ENCODE results near the gene ELF4.
A peak's percentile ranks its signal among the peaks of the same experiment; 100 is the strongest.
"Not testable (repeated sequence)": the region's sequence is repeated elsewhere in the genome, so short reads cannot be mapped to it uniquely, and the experiment has no call there.

Gene ELF4

DNA sequence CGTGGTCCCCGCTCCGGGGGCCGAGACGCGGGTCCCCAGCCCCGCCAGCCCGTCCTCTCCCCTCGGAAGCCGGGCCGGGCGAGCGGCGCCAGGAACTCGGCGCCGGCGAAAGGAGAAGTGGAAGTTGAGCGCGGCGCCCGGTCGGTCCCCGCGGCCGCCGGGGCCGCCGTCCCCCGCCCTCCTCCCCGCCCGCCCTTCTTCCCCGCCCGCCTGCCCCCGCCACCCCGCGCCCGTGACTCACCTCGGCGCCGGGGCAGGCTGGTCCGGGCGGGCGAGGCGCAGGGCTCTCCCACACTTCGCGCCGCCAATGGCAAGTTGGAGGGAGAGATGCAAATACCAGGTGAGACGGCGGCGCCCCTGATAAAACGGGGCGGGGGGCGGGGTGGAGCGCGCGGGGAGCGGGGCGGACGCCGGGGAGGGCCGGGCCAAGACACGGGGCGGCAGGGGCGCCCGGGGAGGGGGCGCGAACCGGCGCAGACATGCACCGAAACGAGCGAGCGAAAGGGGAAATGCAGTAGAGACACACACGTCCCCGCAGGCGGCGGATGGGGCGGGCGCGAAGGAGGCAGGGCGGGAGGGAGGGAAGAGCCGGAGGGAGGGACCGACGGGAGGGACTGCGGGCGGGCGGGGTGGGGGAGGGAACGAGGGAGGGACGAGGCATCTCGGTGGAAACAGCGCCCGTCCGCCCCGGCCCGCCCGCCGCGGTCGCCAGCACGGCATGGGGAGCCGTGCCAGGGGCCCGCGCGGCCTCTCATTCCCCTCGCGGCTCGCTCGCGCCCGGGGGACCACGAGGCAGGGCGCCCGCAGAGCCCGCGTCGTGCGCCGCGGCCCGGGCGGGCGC is at the start of gene ELF4:
Gene ELF4, minus strand, starts transcription at position 119 of the 841 bp plus-strand sequence. CDS start 29,167 bp downstream, outside the sequence.
- no peak for DNase-seq (ENCODE audit: low spot score)

DNA sequence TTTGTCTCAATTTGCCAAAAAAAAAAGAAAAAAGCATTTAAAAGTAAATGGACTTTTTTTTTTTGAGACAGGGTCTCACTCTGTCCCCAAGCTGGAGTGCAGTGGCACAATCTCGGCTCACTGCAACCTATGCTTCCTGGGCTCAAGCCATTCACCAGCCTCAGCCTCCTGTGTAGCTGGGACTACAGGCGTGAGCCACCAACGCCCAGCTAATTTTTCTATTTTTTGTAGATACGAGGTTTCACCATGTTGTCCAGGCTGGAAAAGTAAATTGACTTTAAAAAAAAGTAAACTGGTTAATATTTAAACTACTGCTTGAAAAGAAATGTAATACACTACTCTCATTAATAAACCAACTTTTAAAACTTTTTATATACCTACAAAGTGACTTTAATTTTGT is 49.5 kb upstream of the ELF4 start:
- DNase-seq (ENCODE audit: low spot score), result no peak

GRCh38 chrX:130158311-130158710 is 48.0 kb upstream of the ELF4 start:
- DNase-seq (ENCODE audit: low spot score), result no peak

DNA sequence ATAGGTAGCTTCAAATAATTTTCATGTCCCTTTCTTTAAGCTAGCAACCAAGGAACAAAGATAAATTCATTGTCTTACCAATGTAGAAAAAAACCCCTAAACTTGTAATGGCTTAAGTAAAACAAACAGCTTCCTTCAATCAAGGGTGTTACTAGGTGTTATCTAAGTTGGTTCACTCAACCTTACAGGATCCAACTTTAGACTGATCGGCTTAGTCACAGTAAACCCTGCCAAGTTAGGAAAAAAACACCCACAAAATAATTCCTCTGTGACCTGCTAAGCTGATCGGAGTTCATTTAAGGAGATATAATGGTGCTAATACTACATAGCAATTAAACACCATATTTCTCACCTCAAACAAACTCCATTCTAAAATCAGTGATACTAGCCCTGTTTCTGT is 45.3 kb upstream of the ELF4 start:
- no peak for DNase-seq (ENCODE audit: low spot score)

DNA sequence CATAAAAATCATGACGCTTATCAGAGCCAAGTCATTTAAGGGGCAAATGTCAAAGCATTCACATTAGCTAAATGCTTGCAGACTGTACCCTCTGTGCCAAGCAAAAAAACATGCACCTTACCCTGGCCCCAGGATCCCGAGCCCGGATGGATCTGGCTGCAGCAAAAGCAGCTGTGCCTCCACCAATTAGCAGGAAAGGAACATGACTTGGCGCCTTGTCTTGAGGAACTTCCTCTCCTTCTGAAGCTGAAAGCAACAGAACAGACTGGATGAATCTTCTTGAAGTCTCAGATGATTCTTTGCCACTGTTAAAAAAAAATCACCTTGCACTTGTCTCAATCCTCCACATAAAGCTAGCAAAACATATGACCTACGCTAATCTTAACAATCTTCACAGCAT is 37.3 kb upstream of the ELF4 start:
- no peak for DNase-seq (ENCODE audit: low spot score)

GRCh38 chrX:130145123-130145522 is 34.8 kb upstream of the ELF4 start:
- DNase-seq (ENCODE audit: low spot score), result no peak

GRCh38 chrX:130144509-130144908 is 34.2 kb upstream of the ELF4 start:
- DNase-seq (ENCODE audit: low spot score), result no peak

GRCh38 chrX:130139474-130140201 is 29.3 kb upstream of the ELF4 start:
- no peak for DNase-seq (ENCODE audit: low spot score)

GRCh38 chrX:130136961-130137360 is 26.7 kb upstream of the ELF4 start:
- DNase-seq (ENCODE audit: low spot score), result no peak

GRCh38 chrX:130136496-130136895 is 26.2 kb upstream of the ELF4 start:
- no peak for DNase-seq (ENCODE audit: low spot score)

- DNase-seq (ENCODE audit: low spot score), result no peak
Measured at GRCh38 chrX:130130990-130131389, 20.7 kb upstream of the ELF4 start.

DNA sequence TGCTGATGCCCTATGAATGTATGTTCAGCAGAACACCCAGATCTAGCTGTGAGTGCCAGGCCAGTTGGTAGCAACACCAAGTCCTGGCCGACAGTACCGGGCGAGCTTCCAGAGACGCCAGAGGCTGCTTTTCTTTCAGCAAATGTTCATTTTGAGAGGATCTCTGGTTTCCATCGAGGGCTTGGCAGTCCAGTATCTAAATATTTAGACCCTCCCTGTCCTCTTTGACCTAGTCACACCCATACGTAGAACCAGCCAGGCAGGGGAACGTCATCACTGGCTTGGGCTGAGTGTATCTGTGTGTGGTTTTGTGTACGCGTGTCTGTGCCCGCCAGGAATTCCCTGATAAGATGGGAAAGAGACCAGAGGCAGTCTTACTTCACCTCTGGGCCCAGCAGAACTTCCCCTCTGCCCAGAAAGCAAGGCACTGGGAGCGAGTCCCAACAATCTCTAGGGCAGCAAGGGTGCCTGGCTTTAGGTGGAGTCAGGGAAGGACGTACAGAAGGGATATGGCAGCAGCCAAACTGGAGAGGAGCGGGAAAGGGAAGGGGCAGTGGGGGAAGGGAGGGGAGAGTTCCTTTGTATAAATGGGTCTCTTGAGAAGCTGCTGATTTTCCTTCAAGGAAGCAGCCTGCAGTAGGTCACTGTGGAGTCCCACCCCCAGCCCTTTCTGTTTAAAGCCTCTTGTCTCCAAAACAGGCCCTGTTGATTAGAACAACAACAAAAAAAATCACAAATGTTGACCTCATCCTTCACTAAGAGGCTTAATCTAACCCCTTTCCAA is 15.0 kb upstream of the ELF4 start:
- no peak for DNase-seq (ENCODE audit: low spot score)

- DNase-seq (ENCODE audit: low spot score), result no peak
Measured at GRCh38 chrX:130124577-130124976, 14.3 kb upstream of the ELF4 start.

- DNase-seq (ENCODE audit: low spot score), result no peak
Measured at GRCh38 chrX:130121505-130121800, 11.2 kb upstream of the ELF4 start.

- peak; percentile 34 for DNase-seq (ENCODE audit: low spot score)
Measured at GRCh38 chrX:130120746-130121504, 10.6 kb upstream of the ELF4 start.

- DNase-seq (ENCODE audit: low spot score), result no peak
Measured at GRCh38 chrX:130120321-130120731, 10.0 kb upstream of the ELF4 start.

- DNase-seq (ENCODE audit: low spot score), result no peak
Measured at GRCh38 chrX:130119312-130119898, 9.1 kb upstream of the ELF4 start.

DNA sequence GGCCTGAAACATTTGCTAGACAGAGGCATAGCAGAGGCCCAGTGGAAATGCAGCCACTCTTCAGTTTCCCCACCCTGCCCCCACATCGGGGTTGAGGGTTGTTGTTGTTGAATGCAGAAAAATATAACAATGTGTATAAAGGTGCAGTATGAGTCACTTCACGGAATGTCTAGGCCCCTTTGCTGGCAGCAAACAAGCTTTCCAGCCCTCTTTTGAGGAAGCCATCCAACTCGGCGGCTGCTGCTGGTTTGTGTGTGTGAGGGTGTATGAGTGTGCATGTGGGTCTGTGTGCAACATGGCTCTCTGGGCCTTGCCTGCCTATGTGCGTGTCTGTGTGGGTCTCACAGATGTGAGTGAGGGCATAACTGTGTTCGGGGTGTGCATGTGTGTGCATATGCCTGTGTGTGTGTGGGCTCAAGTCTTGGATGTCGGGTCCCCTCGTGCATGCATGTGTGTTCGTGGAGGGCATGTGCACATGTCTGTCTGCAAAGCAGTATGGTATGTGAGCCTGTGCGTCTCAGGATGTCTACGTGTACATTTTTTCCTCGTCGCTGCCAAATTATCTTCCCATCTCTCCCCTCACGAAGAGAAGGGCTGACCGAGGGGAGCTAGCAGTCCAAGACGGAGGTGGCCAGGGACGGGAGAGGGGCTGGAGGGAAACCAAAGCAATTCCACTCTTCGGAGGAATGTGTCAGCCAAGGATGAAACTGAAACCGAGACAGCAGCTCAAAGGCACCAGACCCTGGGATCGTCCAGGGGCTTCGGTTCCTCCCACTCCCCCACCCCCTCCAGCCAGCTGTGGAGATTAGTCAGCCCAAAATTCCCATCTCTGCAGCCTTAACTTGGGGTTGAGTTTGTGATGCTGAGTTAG is 8.4 kb upstream of the ELF4 start:
- no peak for DNase-seq (ENCODE audit: low spot score)

- no peak for DNase-seq (ENCODE audit: low spot score)
Measured at GRCh38 chrX:130117166-130117565, 6.9 kb upstream of the ELF4 start.

GRCh38 chrX:130115119-130115885 is 5.0 kb upstream of the ELF4 start:
- not testable (repeated sequence) for DNase-seq (ENCODE audit: low spot score)

Measured in putamen (tissue), 1 donor.